ENCODE measurements around the gene ALPK3. TPM values are rescaled to one million over a fixed set of nuclear protein-coding genes. Genes with fewer than 3 reads are reported as not detected.
A peak's percentile ranks its signal among the peaks of the same experiment; 100 is the strongest.
"Not testable (repeated sequence)": the region's sequence is repeated elsewhere in the genome, so short reads cannot be mapped to it uniquely, and the experiment has no call there.

ALPK3 gene
- total RNA-seq, 1 donor from 2014 or later, result 54.5 TPM

DNA sequence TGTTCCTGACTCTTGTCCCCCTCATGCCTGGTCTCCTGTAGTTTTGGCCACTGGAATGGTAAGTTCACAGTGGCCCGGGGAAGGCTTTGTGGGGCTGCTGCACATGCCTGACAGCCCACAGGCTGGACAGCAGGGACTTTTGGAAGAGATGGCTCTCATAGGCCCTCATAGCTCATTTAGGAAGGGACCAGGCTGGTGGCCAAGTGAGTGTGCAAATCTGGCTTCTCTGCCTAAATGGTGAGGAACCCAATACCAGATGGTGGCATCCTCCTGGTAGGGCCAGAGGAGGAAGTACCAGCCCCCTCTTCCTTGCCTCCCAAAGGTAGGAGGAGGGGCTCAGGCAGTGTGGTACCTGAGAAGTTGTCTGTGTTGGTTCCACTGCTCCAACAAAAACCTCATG lies 25.6 kb downstream of the ALPK3 start:
- TF ChIP-seq, protein P1, sequence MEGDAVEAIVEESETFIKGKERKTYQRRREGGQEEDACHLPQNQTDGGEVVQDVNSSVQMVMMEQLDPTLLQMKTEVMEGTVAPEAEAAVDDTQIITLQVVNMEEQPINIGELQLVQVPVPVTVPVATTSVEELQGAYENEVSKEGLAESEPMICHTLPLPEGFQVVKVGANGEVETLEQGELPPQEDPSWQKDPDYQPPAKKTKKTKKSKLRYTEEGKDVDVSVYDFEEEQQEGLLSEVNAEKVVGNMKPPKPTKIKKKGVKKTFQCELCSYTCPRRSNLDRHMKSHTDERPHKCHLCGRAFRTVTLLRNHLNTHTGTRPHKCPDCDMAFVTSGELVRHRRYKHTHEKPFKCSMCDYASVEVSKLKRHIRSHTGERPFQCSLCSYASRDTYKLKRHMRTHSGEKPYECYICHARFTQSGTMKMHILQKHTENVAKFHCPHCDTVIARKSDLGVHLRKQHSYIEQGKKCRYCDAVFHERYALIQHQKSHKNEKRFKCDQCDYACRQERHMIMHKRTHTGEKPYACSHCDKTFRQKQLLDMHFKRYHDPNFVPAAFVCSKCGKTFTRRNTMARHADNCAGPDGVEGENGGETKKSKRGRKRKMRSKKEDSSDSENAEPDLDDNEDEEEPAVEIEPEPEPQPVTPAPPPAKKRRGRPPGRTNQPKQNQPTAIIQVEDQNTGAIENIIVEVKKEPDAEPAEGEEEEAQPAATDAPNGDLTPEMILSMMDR (IDR thresholded peaks at IDR 0.05; ENCODE audit: insufficient read depth, low read length, poor library complexity, severe bottlenecking), result no peak

DNA sequence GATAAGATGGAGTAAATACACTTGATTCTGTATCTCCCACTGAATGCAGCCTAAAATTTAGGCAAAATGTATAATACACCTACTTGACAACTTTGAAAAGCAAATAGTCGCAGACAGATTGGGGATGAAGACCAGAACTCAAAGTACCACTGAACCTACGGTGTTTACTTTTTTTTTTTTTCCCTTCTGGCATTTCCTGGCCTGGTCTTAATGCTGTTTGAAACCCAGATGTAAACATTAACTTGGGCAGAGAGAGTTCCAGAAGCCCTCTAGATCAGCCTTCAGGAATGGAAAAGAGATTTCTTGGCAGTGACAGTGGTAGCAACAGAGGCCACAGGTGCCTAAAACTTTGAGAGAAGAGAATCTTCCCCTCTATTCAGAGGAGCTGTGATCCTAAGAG lies 27.8 kb downstream of the ALPK3 start:
- DNase-seq (ENCODE audit: low read depth), result no peak
- TF ChIP-seq, protein P1 (IDR thresholded peaks at IDR 0.05; ENCODE audit: insufficient read depth, low read length, poor library complexity, severe bottlenecking), result no peak
- no peaks in the 10 kb centered on the region for H3K36me3 ChIP-seq (ENCODE audit: control insufficient read depth, insufficient read depth, low read length)
- no peak overlapping the region for H3K4me3 ChIP-seq (ENCODE audit: low read depth, low read length)
- H3K27me3 ChIP-seq (ENCODE audit: control insufficient read depth, insufficient read depth, low read length), result no peaks in the 10 kb centered on the region

More for the DNA sequence above, 25.6 kb downstream of the ALPK3 start:
- H3K4me3 ChIP-seq (ENCODE audit: low read depth, low read length), result no peak overlapping the region
- no peaks in the 10 kb centered on the region for H3K27me3 ChIP-seq (ENCODE audit: control insufficient read depth, insufficient read depth, low read length)
- no peak for DNase-seq (ENCODE audit: low read depth)
- H3K36me3 ChIP-seq (ENCODE audit: control insufficient read depth, insufficient read depth, low read length), result no peaks in the 10 kb centered on the region

DNA sequence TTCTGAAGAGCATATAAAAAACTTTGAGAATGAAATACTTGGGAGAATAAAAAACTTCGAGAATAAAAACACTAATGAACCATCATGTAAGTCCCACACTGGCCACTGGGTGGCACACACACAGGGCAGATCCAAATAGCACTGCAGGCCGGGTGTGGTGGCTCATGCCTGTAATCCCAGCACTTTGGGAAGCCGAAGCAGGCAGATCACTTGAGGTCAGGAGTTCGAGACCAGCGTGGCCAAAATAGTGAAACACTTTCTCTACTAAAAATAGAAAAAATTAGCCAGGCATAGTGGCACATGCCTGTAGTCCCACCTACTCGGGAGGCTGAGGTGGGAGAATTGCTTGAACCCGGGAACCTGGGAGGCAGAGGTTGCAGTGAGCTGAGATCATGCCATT lies 28.5 kb downstream of the ALPK3 start:
- TF ChIP-seq, protein P1 (IDR thresholded peaks at IDR 0.05; ENCODE audit: insufficient read depth, low read length, poor library complexity, severe bottlenecking), result peak; percentile 37
- H3K27me3 ChIP-seq (ENCODE audit: control insufficient read depth, insufficient read depth, low read length); H3K4me3 ChIP-seq (ENCODE audit: low read depth, low read length); H3K36me3 ChIP-seq (ENCODE audit: control insufficient read depth, insufficient read depth, low read length); DNase-seq (ENCODE audit: low read depth): not testable (repeated sequence)

DNA sequence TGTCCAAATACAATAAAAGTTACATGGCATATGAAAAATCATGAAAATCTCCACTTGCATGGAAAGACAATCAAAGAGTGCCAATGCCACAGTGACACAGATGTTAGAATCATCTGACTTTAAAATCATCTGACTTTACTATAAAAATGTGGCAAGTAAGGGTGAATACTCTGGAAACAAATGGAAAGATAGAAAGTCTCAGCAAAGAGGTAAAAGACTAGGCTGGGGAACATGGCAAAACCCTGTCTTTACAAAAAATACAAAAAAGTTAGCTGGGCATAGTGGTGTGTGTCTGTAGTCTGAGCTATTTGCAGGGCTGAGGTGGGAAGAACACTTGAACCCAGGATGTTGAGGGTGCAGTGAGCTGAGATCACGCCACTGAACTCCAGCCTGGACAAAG lies 29.1 kb downstream of the ALPK3 start:
- Histone ChIP-seq H3K4me3 (ENCODE audit: low read depth, low read length) (no peak overlapping the region), H3K27me3 (ENCODE audit: control insufficient read depth, insufficient read depth, low read length) (no peaks in the 10 kb centered on the region), H3K36me3 (ENCODE audit: control insufficient read depth, insufficient read depth, low read length) (no peaks in the 10 kb centered on the region)
- TF ChIP-seq, protein P1 (IDR thresholded peaks at IDR 0.05; ENCODE audit: insufficient read depth, low read length, poor library complexity, severe bottlenecking), result no peak
- no peak for DNase-seq (ENCODE audit: low read depth)

DNA sequence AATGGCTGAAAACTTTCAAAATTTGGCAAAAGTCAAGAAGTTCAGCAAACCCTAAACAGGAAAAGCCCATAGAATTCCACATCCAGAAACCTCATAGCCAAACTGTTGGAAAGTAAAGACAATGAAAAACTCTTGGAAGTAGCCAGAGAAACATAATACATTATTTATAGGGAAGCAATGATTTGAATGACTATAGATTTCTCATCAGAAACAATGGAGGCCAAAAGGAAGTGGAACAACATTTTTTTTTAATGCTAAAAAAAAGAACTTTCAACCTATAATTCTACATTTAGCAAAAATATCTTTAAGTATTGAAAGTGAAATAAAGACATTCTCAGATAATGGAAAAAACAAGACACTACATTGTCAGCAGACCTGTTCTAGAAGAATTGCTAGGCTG lies 30.2 kb downstream of the ALPK3 start:
- TF ChIP-seq, protein P1 (IDR thresholded peaks at IDR 0.05; ENCODE audit: insufficient read depth, low read length, poor library complexity, severe bottlenecking), result no peak
- no peaks in the 10 kb centered on the region for H3K27me3 ChIP-seq (ENCODE audit: control insufficient read depth, insufficient read depth, low read length)
- H3K4me3 ChIP-seq (ENCODE audit: low read depth, low read length), result no peak overlapping the region

DNA sequence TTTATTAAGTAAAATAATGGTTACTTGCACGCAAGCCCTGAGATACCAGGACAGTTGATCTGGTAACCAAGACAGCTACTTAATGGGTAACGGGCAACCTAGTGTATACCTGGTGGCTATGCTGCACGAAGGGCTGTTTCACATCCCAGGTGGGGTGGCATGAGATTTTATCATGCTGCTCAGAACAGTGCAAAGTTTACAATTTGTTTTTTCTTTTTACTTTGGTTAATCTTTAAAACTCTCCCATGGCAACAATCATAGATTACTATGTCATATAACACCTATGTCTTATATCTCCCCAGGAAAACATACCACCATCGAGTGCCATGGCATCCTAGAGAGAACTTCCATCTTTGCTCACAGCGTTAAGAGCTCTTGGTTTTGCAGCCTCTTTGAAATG lies 35.1 kb downstream of the ALPK3 start:
- no peak overlapping the region for H3K4me3 ChIP-seq (ENCODE audit: low read depth, low read length)
- DNase-seq (ENCODE audit: low read depth), result no peak

More for the DNA sequence above, 30.2 kb downstream of the ALPK3 start:
- H3K36me3 ChIP-seq (ENCODE audit: control insufficient read depth, insufficient read depth, low read length), result no peaks in the 10 kb centered on the region
- DNase-seq (ENCODE audit: low read depth), result no peak

More for the DNA sequence above, 35.1 kb downstream of the ALPK3 start:
- TF ChIP-seq, protein P1 (IDR thresholded peaks at IDR 0.05; ENCODE audit: insufficient read depth, low read length, poor library complexity, severe bottlenecking), result no peak
- Histone ChIP-seq H3K36me3 (ENCODE audit: control insufficient read depth, insufficient read depth, low read length) (peaks cover 2% of the 10 kb centered on the region), H3K27me3 (ENCODE audit: control insufficient read depth, insufficient read depth, low read length) (no peaks in the 10 kb centered on the region)

Data from kidney epithelial cell (primary cell).